K562 (cell line): ENCODE results near the gene CD300A.

ENCODE experiments used
- ARHGAP35 ChIP-seq: fragments of 450-650 bp; IDR thresholded peaks from 2 replicates; pipeline ENCODE4 v1.6.1; 2018; ENCODE audit not compliant: partially characterized antibody
- GATA2 ChIP-seq: sonication (generic); formaldehyde crosslinking; IDR thresholded peaks from 2 replicates; pipeline ENCODE4 v1.4.0; 2020; ENCODE audit warnings: mild to moderate bottlenecking, missing genetic modification reagents
- HDGF ChIP-seq: fragments of 450-650 bp; IDR thresholded peaks from 2 replicates; pipeline ENCODE4 v1.6.1; 2016
- NFE2 ChIP-seq: IDR thresholded peaks from 2 replicates; pipeline ENCODE4 v1.6.1; 2014; ENCODE audit warnings: antibody characterized with exemption, low read depth
- POLR2A ChIP-seq: fragments of 450-650 bp; conservative IDR thresholded peaks from 2 replicates; pipeline ENCODE4 v1.6.1; 2016
- POLR2AphosphoS5 ChIP-seq: IDR thresholded peaks from 2 replicates; pipeline ENCODE4 v1.6.1; 2011; ENCODE audit warnings: mild to moderate bottlenecking, low read depth, low read length, moderate library complexity; ENCODE audit not compliant: control insufficient read depth, insufficient read depth

DNA sequence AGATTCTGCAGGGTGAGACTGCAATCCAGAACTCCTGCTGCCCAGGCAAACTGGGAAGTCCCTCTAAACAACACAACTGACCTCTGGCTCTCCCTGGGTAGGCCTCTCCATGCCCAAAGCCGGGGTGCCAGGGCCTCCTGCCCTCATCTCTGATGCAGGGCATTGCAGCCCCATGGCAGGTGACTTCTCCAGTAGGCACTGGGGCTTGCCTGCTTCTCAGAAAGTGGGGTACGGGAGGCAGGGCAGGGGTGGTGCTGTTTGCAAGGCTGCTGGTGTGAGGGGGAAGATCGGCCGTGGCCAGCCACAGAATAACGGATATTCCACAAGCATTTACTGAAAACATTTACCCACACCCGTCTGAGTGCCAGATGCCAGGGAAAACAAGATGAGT, 38.7 kb upstream of the CD300A start:
- TF ChIP-seq NFE2 (no peak), POLR2A (no peak), POLR2AphosphoS5 (no peak), HDGF (no peak), GATA2 (CRISPR knock-in tag) (no peak), ARHGAP35 (no peak)
